LNCAP (cell line): ENCODE measurements around the gene FA2H.

Experiments
- CTCF ChIP-seq: fragments of 450-650 bp; IDR thresholded peaks from 2 replicates; pipeline ENCODE4 v1.5.1; 2017; ENCODE audit warnings: mild to moderate bottlenecking

FA2H gene

GRCh38 chr16:74700116-74700437 is 74.5 kb downstream of the FA2H start:
- no peak for TF ChIP-seq CTCF

GRCh38 chr16:74699666-74700065 is 75.0 kb downstream of the FA2H start:
- no peak for TF ChIP-seq CTCF

GRCh38 chr16:74698222-74698621 is 76.4 kb downstream of the FA2H start:
- TF ChIP-seq CTCF: no peak

- no peak for TF ChIP-seq CTCF
Observed at GRCh38 chr16:74695450-74696422, 78.9 kb downstream of the FA2H start.

GRCh38 chr16:74691093-74691855 is 83.3 kb downstream of the FA2H start:
- TF ChIP-seq CTCF: no peak

GRCh38 chr16:74682556-74682955 is 92.1 kb downstream of the FA2H start:
- TF ChIP-seq CTCF: no peak

GRCh38 chr16:74680681-74681080 is 93.9 kb downstream of the FA2H start:
- no peak for TF ChIP-seq CTCF
